Stimulated activated CD4-positive, alpha-beta T cell treated with anti-CD3 and anti-CD28 coated beads, TNF-alpha, amount 100 ng/mL, for 1 hour (primary cell): ENCODE results near the gene DTL.

Experiments used
- DNase-seq, 3 donors: peaks; one replicate each; pipeline ENCODE4 v3.0.0-alpha.2; 2020; ENCODE audit warnings: low read depth in 3 of 3, low spot score in 1 of 3

DTL gene

DNA sequence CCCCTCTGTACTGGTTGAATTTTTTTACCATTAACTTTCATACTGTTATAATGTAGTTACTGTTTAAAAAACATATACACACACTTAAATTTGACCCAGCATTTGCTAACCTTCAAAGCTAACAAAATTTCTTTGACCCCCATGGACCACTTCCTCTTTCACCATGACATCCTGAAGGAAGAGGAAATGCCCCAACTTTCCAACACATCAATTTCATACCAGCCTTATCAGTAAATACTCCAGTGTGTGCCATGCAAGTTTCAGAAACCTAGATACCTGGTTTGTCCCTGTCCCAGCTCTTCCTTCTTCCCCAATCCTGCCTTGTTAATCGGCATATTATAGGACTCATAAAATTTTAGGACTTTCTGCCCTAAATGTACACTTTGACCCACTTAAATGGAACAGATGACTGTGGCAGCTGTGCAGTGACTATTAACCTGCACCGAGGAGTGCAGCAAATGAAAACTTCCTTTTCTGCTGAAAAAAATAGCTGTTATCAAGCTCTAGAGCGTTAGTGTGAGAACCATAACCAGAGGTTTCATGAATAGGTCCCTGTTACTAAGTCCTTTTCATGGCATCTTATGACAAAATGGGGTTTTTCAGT lies 54.1 kb downstream of the DTL start:
- DNase-seq: no peak

DNA sequence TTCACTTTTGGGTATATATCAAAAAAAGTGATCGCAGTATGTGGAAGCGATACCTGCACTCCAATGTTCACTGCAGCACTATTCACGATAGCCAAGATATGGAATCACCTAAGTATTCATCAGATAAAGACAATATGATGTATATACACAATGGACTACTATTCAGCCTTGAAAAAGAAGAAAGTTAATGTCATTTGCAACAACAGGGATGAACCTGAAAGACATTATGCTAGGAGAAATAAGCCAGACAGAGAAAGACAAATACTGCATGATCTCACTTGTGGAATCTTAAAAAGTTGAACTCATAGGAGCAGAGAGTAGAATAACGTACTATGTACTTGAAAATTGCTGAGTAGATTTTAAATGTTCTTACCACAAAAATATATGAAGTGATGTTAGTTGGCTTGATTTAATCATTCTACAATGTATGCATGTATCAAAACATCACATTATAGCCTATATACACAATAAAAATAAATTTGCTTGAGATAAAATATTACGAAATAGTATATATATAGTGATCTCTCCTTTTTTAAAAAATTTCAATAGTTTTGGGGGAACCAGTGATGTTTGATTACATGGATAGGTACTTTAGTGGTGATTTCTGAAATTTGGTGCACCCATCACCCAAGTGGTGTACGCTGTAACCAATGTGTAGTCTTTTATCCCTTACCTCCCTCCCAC lies 56.0 kb downstream of the DTL start:
- no peak for DNase-seq

DNA sequence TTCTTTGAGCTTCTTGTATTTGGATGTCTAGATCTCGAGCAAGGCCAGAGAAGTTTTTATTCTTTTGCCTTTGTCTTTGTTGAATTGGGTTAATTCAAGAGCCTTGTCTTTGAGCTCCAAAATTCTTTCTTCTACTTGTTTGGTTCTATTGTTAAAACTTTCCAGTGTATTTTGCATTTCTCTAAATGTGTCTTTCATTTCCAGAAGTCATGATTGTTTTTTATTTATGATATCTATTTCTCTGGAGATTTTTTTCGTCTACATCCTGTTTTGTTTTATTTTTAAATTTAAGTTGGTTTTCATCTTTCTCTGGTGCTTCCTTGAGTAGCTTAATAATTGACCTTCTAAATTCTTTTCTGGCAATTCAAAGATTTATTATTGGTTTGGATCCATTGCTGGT lies 61.8 kb downstream of the DTL start:
- no peak for DNase-seq

GRCh38 chr1:212098310-212098709 lies 62.8 kb downstream of the DTL start:
- no peak for DNase-seq

DNA sequence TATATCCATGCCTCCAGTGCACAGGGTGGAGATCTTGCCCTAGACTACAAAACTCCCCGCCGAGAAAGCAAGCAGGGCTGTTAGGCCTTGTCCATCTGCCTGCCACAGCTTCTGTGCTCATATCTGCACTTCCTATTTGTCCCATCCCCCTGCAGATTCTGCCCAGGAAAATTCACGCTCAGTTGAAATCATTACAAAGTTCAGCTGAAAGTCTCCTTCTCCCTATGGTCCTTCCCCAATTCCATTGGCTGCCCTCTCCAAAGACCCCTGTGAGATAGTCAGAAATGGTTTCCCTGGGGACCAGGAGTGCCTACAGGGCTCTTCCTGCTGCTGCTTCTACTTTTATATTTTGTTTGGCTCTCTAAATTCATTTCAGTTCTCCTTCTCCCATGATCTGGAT lies 63.2 kb downstream of the DTL start:
- DNase-seq: no peak

- DNase-seq: no peak
Observed at GRCh38 chr1:212101251-212101650, 65.7 kb downstream of the DTL start.

DNA sequence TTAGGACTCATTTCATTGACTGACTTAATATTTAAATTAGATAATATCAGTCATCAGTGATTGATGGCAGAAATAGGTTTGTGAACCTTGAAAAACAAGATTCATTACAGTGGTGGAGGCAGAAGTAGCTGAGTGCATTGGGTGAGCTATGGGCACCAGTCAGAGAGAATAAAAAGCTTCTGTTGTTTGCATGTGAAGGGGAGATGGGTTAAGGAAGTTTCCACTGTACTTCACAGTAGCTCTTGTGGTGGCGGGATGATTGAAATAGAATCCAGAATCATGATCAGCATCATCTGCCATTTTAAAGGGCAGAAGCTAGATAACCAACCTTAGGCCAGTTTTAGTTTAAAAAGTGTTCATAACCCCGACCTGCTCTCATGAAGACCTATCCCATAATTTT lies 66.2 kb downstream of the DTL start:
- DNase-seq: no peak

DNA sequence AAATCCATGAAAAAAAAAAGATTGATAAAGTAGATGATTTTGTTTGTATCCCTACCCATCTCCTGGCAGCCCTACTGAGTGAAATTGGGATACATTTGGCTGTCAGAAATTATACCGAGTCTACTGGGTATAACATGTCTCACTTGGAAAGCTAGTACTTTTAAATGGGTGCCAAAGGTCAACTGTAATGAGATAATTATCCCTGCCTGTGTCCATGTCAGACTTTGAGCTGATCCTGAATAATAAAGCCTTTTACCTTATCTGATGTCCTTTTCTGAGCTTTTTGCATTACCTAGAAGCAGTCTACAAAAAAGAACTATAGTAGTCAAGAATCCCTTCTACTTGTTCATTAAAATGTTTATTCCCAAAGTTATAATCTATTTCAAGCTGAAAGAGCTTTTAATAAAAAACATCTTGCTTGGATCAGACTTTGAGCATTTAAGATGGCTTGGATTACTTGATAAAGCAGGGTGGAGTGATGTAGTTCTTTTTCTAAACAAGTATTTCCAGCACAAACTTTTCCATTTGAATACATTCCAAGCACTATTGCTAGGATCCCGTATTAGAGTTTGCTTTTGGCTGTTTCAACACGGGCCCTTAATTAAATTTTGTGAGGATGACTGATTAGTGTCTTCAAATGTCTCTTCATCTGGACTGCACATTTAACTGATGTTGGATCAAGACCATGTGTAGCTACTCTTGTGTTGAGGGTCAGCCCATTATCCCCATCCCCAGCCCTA lies 69.2 kb downstream of the DTL start:
- DNase-seq: no peak

GRCh38 chr1:212106286-212106792 lies 70.8 kb downstream of the DTL start:
- DNase-seq: no peak

GRCh38 chr1:212107481-212107880 lies 71.9 kb downstream of the DTL start:
- DNase-seq: no peak

DNA sequence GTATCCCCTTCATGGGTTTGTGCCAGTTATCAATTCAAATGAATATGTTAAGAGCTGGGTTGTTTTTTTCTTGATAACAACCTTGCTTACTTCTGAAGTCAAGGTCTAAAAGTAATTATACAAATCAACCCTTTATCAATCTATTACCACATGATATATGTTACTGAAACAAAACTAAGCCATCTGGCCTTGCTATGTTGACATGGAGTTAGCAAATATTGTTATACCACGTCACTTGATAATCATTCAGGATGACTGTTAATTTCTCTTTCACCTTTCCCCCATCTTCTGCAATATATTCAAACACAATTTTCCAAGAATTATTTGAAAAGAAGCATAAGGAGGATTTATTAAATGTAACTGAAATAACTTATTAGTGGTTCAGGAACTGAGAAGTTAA lies 72.6 kb downstream of the DTL start:
- no peak for DNase-seq

- no peak for DNase-seq
Observed at GRCh38 chr1:212108981-212109380, 73.4 kb downstream of the DTL start.

- DNase-seq: no peak
Observed at GRCh38 chr1:212109728-212110127, 74.2 kb downstream of the DTL start.

DNA sequence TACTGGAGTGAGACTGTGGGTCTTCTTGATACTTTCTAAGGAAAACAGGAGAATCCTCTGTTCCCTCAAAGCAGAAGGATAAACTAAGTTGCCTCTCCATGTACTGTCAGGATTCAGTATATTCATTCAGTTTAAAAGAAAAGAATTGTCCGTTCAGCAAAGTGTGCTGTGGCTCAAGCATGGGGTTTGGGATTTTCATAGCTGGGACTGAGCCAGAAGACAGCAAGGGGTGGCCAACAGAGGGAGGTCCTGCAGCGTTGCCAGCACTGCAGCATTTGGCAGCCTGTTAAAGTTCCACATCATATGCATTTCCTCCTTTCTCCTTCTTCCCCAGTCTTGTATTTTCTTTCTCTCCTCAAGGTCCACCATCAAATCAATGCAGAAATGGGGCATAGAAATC lies 75.1 kb downstream of the DTL start:
- DNase-seq: no peak

- DNase-seq: no peak
Observed at GRCh38 chr1:212111536-212111935, 76.0 kb downstream of the DTL start.

GRCh38 chr1:212113706-212114105 lies 78.2 kb downstream of the DTL start:
- DNase-seq: no peak

- DNase-seq: no peak
Observed at GRCh38 chr1:212118167-212118871, 82.8 kb downstream of the DTL start.

DNA sequence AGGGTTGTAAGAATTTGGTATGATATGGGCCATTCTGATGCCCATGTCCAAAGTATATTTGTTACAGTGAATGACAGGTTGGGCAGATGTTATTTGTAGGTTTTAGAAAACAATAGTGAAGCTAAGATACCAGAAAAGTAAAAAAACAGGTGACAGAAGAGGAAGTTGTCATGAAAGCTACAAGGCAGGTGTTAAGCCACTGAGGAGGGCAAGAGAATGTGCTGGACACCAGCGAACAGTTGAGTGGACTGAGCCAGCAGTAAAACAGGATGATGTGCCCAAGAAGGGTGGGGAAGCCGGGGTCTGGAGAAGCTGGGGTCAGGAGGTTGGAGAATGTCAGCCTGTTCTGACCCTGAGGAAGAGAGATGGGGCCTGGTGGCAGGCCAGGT lies 83.3 kb downstream of the DTL start:
- no peak for DNase-seq

- no peak for DNase-seq
Observed at GRCh38 chr1:212119397-212119837, 83.9 kb downstream of the DTL start.

- no peak for DNase-seq
Observed at GRCh38 chr1:212119863-212120262, 84.3 kb downstream of the DTL start.

DNA sequence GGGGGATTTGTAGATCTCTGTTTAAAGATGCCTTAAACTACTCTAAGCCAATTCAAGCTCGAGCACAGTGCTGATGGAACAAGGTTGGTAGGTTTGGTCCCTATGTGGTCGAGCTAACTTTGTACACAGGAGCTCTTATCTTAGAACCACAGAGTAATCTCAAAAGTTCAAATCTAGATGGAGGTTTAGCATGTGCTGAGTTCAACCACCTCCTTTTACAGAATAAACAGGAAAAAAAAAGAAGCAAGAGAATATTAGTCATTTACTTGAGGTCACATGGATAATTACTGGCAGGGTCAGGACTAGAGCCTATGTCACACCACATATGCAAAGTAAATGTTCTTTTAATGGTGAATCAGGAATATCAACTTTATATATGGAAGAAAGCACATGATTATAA lies 86.2 kb downstream of the DTL start:
- no peak for DNase-seq
